GM12873 (cell line): Measurements from ENCODE around the gene CCNK.

Experiments used
- TF ChIP-seq, protein P1 (sequence below): IDR thresholded peaks from 2 replicates; pipeline ENCODE4 v1.5.1; 2012; ENCODE audit warnings: low read depth, mild to moderate bottlenecking, moderate library complexity, low read length, control low read depth; ENCODE audit not compliant: insufficient read depth; ENCODE audit errors: missing control alignments

CCNK gene

GRCh38 chr14:99534863-99535262 lies 53.7 kb downstream of the CCNK start:
- TF ChIP-seq, protein P1, sequence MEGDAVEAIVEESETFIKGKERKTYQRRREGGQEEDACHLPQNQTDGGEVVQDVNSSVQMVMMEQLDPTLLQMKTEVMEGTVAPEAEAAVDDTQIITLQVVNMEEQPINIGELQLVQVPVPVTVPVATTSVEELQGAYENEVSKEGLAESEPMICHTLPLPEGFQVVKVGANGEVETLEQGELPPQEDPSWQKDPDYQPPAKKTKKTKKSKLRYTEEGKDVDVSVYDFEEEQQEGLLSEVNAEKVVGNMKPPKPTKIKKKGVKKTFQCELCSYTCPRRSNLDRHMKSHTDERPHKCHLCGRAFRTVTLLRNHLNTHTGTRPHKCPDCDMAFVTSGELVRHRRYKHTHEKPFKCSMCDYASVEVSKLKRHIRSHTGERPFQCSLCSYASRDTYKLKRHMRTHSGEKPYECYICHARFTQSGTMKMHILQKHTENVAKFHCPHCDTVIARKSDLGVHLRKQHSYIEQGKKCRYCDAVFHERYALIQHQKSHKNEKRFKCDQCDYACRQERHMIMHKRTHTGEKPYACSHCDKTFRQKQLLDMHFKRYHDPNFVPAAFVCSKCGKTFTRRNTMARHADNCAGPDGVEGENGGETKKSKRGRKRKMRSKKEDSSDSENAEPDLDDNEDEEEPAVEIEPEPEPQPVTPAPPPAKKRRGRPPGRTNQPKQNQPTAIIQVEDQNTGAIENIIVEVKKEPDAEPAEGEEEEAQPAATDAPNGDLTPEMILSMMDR, result no peak

- TF ChIP-seq, protein P1, result no peak
These were observed 54.2 kb downstream of the CCNK start for GRCh38 chr14:99535448-99535847.

GRCh38 chr14:99535908-99536778 lies 54.9 kb downstream of the CCNK start:
- TF ChIP-seq, protein P1, result no peak

GRCh38 chr14:99537399-99537798 lies 56.2 kb downstream of the CCNK start:
- TF ChIP-seq, protein P1, result no peak

DNA sequence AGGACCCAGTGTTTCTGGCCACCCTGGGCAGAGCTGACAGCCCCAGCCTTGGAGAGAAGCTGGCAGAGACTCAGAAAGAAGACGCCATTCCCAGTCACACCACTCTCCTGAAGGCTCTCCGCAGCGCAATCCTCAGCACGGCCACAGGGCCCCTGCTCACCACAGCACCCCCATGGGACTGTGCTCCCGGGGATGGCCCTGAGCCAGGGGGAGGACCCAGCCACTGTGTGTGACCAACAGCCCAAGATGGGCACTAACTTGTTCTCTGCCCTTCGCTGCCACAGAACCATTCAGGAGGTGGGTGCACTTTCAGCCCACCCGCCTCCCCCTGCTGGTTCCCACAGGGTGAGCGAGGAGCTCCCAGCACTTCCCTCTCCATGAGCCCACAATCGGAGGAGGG lies 57.1 kb downstream of the CCNK start:
- TF ChIP-seq, protein P1, result peak; percentile 4

DNA sequence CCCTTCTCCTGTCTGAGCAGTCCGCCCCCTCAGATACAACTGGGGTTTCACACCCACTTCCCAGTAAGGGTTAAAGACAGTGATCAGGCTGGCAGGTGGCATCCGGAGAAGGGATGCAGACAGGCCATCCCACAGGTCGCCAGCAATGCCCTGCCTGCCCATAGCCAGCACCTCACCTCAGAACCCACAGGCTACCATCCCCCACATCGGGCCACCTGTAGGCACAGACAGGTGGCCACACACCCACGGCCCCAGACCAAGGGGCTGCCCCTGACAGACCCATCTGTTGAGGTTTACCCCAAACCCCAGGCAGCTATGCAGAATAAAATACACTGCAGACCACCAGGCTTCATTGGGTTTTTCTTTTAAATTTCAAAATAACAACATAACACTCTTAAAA lies 57.5 kb downstream of the CCNK start:
- TF ChIP-seq, protein P1, result no peak

GRCh38 chr14:99539491-99539890 lies 58.3 kb downstream of the CCNK start:
- TF ChIP-seq, protein P1, result no peak
